CD4-positive, CD25-positive, alpha-beta regulatory T cell (primary cell): ENCODE measurements around the gene AMER2. TPM values are rescaled to one million over a fixed set of nuclear protein-coding genes. Genes with fewer than 3 reads are reported as not detected.
A peak's percentile ranks its signal among the peaks of the same experiment; 100 is the strongest.

Experiments
- ATAC-seq, 2 donors: fragments of 150-1000 bp; cut with Tn5 transposase; one replicate each; pipeline ENCODE4 v1.10.0; 2021; ENCODE audit warnings: low read depth in 2 of 2, moderate number of reproducible peaks in 2 of 2, moderate library complexity in 1 of 2
- DNase-seq, 3 donors: peaks; one replicate each; pipeline versions ENCODE4 v3.0.0 to v3.0.0-alpha.2; 2012 to 2022; ENCODE audit warnings: mixed read lengths in 1 of 3
- H3K27ac ChIP-seq: one replicate; pipeline ENCODE4 v1.7.0; 2013; ENCODE audit warnings: mild to moderate bottlenecking, low read length; ENCODE audit not compliant: insufficient read depth, poor library complexity, severe bottlenecking
- H3K27me3 ChIP-seq: one replicate; pipeline ENCODE4 v1.7.0; 2013; ENCODE audit warnings: low read length; ENCODE audit not compliant: control insufficient read depth, insufficient read depth
- H3K36me3 ChIP-seq: one replicate; pipeline ENCODE4 v1.7.0; 2013; ENCODE audit warnings: mild to moderate bottlenecking, low read length, moderate library complexity; ENCODE audit not compliant: control insufficient read depth, insufficient read depth
- H3K4me1 ChIP-seq: 2 replicates; pipeline ENCODE4 v1.7.0; 2013; ENCODE audit warnings: mild to moderate bottlenecking, low read length; ENCODE audit not compliant: insufficient read depth, control insufficient read depth, poor library complexity, severe bottlenecking
- H3K4me3 ChIP-seq: one replicate; pipeline ENCODE4 v1.7.0; 2013; ENCODE audit warnings: low read depth, mild to moderate bottlenecking, low read length, moderate library complexity
- H3K9me3 ChIP-seq, 2 experiments: 1 replicate in 1 of 2; 2 replicates in 1 of 2; pipeline ENCODE4 v1.7.0; 2013; ENCODE audit warnings: low read length in 2 of 2, mild to moderate bottlenecking in 1 of 2, moderate library complexity in 1 of 2; ENCODE audit not compliant: control insufficient read depth in 2 of 2
- H3K27ac Mint-ChIP-seq, 3 donors: one replicate each; pipeline ENCODE4 v1.8.0; 2020 to 2022; ENCODE audit warnings: mild to moderate bottlenecking in 3 of 3, mixed read lengths in 3 of 3, moderate library complexity in 2 of 3
- H3K27me3 Mint-ChIP-seq: one replicate; pipeline ENCODE4 v1.8.0; 2022; ENCODE audit warnings: mild to moderate bottlenecking, mixed read lengths
- H3K36me3 Mint-ChIP-seq: one replicate; pipeline ENCODE4 v1.8.0; 2020; ENCODE audit warnings: mixed read lengths
- H3K4me1 Mint-ChIP-seq, 4 donors: one replicate each; pipeline ENCODE4 v1.8.0; 2020 to 2022; ENCODE audit warnings: mixed read lengths in 4 of 4, mild to moderate bottlenecking in 1 of 4
- H3K4me3 Mint-ChIP-seq, 4 donors: one replicate each; pipeline ENCODE4 v1.8.0; 2020 to 2022; ENCODE audit warnings: mild to moderate bottlenecking in 4 of 4, mixed read lengths in 4 of 4, moderate library complexity in 3 of 4
- H3K9me3 Mint-ChIP-seq, 7 donors: one replicate each; pipeline ENCODE4 v1.8.0; 2020 to 2022; ENCODE audit warnings: mixed read lengths in 7 of 7, mild to moderate bottlenecking in 3 of 7, moderate library complexity in 2 of 7
- polyA plus RNA-seq, 4 donors: library from polyadenylated mRNA; unstranded; fragments of 300-500 nt; fragmentation: Illumina TruSeq; gene quantifications; one replicate each; pipeline ENCODE4 v1.2.3, GENCODE V29; 2021
- total RNA-seq: library from RNA; stranded (reverse); gene quantifications from one replicate; pipeline ENCODE4 v1.2.3, GENCODE V29; 2022

AMER2 gene
- total and polyA plus RNA-seq, 5 donors from 2014 or later = not detected

DNA sequence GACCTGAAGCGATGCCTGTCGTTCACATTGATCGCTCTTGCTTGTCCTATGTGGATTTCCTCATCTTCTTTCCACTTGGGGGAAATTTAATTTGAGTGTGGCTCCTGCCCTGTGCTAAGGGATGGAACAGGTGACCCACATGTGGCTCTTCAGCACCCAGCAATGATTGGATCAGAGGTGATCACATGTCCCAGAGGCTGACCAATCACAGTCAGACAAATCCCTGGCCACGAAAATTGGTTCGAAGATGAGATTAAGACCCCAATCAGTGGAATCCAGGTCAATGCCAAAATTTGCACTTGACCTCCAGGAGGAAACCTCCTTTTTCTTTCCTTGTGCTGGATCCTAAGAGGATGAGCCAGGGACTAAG, 23.7 kb downstream of the AMER2 start:
- H3K27me3 Mint-ChIP-seq = no peaks in the 10 kb centered on the region
- Histone ChIP-seq H3K27ac (no peak overlapping the region), H3K9me3 (no peaks in the 10 kb centered on the region), H3K4me3 (no peak overlapping the region), H3K27me3 (no peaks in the 10 kb centered on the region), H3K36me3 (no peaks in the 10 kb centered on the region), H3K4me1 (no peaks in the 10 kb centered on the region)
- no peaks in the 10 kb centered on the region for H3K4me1 Mint-ChIP-seq
- ATAC-seq (no peak), DNase-seq (no peak)
- H3K4me3 Mint-ChIP-seq = no peak overlapping the region
- H3K36me3 Mint-ChIP-seq = no peaks in the 10 kb centered on the region
- H3K9me3 Mint-ChIP-seq = peaks cover 0 to 2% (median 0%) of the 10 kb centered on the region in 7 donors
- no peak overlapping the region for H3K27ac Mint-ChIP-seq

DNA sequence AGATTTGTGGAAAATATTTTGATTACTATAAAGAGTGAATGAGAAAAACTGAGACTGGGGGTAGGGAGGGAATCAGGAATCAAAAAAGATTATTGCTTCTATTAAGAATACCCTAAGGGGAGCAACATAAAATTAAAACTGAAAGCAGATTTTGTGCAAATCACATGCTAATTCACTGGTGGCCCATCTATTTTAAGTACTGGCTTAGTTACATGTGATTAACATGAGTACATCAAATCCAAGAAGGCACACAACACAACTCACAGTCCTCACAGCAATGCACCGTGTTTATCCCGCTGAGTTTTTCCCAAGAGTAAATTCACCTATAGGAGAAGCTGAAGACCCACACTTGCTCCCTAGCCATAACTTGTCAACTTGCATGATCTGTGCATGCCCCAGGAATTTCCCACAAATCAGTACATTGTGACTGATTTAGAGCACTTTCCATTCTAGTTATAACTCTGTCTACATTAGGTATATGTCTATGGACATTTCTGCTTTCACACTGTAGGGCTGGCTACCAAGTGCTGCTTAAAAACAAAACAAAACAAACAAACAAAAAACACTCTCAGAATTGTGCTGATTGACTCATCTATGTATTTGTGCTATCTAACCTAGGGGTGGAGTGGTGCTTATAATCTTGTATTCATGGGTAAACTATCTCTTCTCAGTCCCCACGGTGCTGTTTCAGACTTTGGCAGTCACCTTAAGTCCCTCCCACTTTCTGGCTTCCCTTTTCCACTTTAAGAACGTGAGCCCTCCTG, 24.3 kb downstream of the AMER2 start:
- no peaks in the 10 kb centered on the region for H3K9me3 ChIP-seq
- peaks cover 0 to 2% (median 0%) of the 10 kb centered on the region in 7 donors for H3K9me3 Mint-ChIP-seq
- no peaks in the 10 kb centered on the region for H3K27me3 ChIP-seq
- H3K27me3 Mint-ChIP-seq = no peaks in the 10 kb centered on the region
- H3K4me3 ChIP-seq = no peak overlapping the region
- ATAC-seq = no peak
- DNase-seq = no peak
- H3K4me1 Mint-ChIP-seq = no peaks in the 10 kb centered on the region
- no peaks in the 10 kb centered on the region for H3K4me1 ChIP-seq
- no peaks in the 10 kb centered on the region for H3K36me3 Mint-ChIP-seq
- no peaks in the 10 kb centered on the region for H3K36me3 ChIP-seq
- H3K27ac Mint-ChIP-seq = no peak overlapping the region
- no peak overlapping the region for H3K4me3 Mint-ChIP-seq
- H3K27ac ChIP-seq = no peak overlapping the region

DNA sequence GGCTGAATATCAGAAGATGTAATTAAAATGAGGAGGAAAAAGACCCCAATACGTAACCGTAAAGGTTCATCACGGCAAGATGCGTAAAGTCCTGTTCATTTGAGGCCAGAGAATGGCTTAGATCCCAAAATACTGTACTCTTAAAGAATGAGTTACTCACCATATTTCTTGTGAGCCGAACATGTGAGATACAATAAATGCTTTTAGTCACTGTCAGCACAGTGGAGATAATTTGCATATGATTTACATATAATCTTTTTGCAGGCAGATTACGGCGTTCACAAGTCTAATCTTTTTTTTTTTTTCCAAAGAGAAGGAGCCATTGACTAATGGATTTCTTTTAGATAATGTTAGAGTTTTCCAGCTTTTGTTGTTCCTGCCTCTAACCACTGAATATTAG, 28.4 kb downstream of the AMER2 start:
- H3K4me3 ChIP-seq = no peak overlapping the region
- no peaks in the 10 kb centered on the region for H3K27me3 ChIP-seq
- ATAC-seq (no peak), DNase-seq (no peak)
- H3K27ac ChIP-seq = no peak overlapping the region
- Mint-ChIP-seq H3K9me3 (peaks cover 0 to 2% (median 0%) of the 10 kb centered on the region in 7 donors), H3K4me1 (no peaks in the 10 kb centered on the region), H3K36me3 (no peaks in the 10 kb centered on the region), H3K4me3 (no peak overlapping the region), H3K27ac (peak overlapping the region in 1 of 3 donors; percentile 14), H3K27me3 (peaks cover 6% of the 10 kb centered on the region)
- H3K4me1 ChIP-seq = no peaks in the 10 kb centered on the region
- H3K9me3 ChIP-seq = no peaks in the 10 kb centered on the region
- H3K36me3 ChIP-seq = no peaks in the 10 kb centered on the region

- Mint-ChIP-seq H3K36me3 (no peaks in the 10 kb centered on the region), H3K9me3 (no peaks in the 10 kb centered on the region), H3K4me1 (no peaks in the 10 kb centered on the region), H3K4me3 (no peak overlapping the region), H3K27ac (no peak overlapping the region), H3K27me3 (peaks cover 17% of the 10 kb centered on the region)
- DNase-seq (no peak), ATAC-seq (no peak)
- Histone ChIP-seq H3K36me3 (no peaks in the 10 kb centered on the region), H3K4me3 (no peak overlapping the region), H3K27me3 (peaks cover 5% of the 10 kb centered on the region), H3K9me3 (no peaks in the 10 kb centered on the region), H3K27ac (no peak overlapping the region), H3K4me1 (no peaks in the 10 kb centered on the region)
Observed at GRCh38 chr13:25141042-25141441, 31.0 kb downstream of the AMER2 start.

DNA sequence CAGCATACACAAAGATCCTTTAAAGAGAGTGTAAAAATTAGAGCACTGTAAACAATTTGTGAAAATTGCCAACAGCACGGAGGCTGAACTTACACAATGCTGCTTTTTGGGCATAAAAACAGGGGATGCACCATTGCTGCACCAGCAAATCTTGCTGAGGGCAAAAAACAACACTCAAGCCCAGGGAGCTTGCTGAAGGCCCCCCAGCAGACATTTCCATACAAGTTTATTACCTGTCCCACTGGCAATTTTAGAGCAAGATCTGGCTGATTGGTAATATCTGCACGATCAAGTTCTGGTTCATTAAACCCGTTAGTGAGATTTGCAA, 34.3 kb downstream of the AMER2 start:
- DNase-seq (no peak), ATAC-seq (no peak)
- no peak overlapping the region for H3K27ac Mint-ChIP-seq
- H3K4me3 Mint-ChIP-seq = no peak overlapping the region
- peaks cover 0 to 9% (median 2%) of the 10 kb centered on the region in 7 donors for H3K9me3 Mint-ChIP-seq
- H3K27me3 Mint-ChIP-seq = peaks cover 33% of the 10 kb centered on the region
- H3K4me1 ChIP-seq = no peaks in the 10 kb centered on the region
- no peaks in the 10 kb centered on the region for H3K9me3 ChIP-seq
- no peaks in the 10 kb centered on the region for H3K36me3 Mint-ChIP-seq
- no peak overlapping the region for H3K27ac ChIP-seq
- peaks cover 8% of the 10 kb centered on the region for H3K27me3 ChIP-seq
- H3K4me1 Mint-ChIP-seq = no peaks in the 10 kb centered on the region
- no peak overlapping the region for H3K4me3 ChIP-seq
- H3K36me3 ChIP-seq = no peaks in the 10 kb centered on the region

- H3K36me3 ChIP-seq = no peaks in the 10 kb centered on the region
- peaks cover 10% of the 10 kb centered on the region for H3K27me3 ChIP-seq
- Mint-ChIP-seq H3K4me1 (no peaks in the 10 kb centered on the region), H3K9me3 (peaks cover 0 to 9% (median 2%) of the 10 kb centered on the region in 7 donors), H3K36me3 (no peaks in the 10 kb centered on the region), H3K4me3 (no peak overlapping the region), H3K27ac (no peak overlapping the region), H3K27me3 (peaks cover 36% of the 10 kb centered on the region)
- no peak for DNase-seq
- no peak overlapping the region for H3K27ac ChIP-seq
- no peak for ATAC-seq
- H3K4me3 ChIP-seq = no peak overlapping the region
- H3K9me3 ChIP-seq = no peaks in the 10 kb centered on the region
- H3K4me1 ChIP-seq = no peaks in the 10 kb centered on the region
Observed at GRCh38 chr13:25136880-25137787, 35.0 kb downstream of the AMER2 start.

DNA sequence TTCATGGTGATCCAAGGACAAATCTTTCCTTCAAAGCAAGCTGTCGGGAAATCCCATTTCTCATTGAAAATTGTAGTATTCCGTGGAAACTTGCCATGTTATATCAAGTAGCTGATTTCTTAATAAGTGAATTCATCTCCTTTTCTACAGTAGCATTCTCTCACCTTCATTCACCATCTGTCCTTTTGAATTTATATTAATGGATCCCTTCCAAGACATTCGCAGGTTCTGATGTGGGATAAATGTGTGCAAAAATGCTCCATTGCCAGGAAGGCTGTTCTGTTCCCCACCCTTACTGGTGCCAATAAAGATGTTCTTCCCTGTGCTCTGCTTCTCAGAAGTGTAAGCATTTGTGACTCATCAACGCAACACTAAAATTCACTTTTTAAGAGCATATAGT, 36.2 kb downstream of the AMER2 start:
- Histone ChIP-seq H3K27ac (no peak overlapping the region), H3K4me1 (no peaks in the 10 kb centered on the region), H3K4me3 (no peak overlapping the region), H3K9me3 (no peaks in the 10 kb centered on the region), H3K36me3 (no peaks in the 10 kb centered on the region), H3K27me3 (peaks cover 10% of the 10 kb centered on the region)
- Mint-ChIP-seq H3K9me3 (peaks cover 0 to 9% (median 3%) of the 10 kb centered on the region in 7 donors), H3K4me3 (no peak overlapping the region), H3K4me1 (peaks cover 0 to 4% (median 0%) of the 10 kb centered on the region in 4 donors), H3K36me3 (no peaks in the 10 kb centered on the region), H3K27me3 (peaks cover 31% of the 10 kb centered on the region), H3K27ac (no peak overlapping the region)
- DNase-seq (no peak), ATAC-seq (no peak)
